GM18870 (cell line): ENCODE measurements around the gene ENOX1.

Experiments
- ATAC-seq: cut with Tn5 transposase; IDR thresholded peaks from one replicate; pipeline ENCODE4 v1.9.1; 2021; ENCODE audit warnings: moderate library complexity; ENCODE audit not compliant: unreplicated experiment

Gene ENOX1

DNA sequence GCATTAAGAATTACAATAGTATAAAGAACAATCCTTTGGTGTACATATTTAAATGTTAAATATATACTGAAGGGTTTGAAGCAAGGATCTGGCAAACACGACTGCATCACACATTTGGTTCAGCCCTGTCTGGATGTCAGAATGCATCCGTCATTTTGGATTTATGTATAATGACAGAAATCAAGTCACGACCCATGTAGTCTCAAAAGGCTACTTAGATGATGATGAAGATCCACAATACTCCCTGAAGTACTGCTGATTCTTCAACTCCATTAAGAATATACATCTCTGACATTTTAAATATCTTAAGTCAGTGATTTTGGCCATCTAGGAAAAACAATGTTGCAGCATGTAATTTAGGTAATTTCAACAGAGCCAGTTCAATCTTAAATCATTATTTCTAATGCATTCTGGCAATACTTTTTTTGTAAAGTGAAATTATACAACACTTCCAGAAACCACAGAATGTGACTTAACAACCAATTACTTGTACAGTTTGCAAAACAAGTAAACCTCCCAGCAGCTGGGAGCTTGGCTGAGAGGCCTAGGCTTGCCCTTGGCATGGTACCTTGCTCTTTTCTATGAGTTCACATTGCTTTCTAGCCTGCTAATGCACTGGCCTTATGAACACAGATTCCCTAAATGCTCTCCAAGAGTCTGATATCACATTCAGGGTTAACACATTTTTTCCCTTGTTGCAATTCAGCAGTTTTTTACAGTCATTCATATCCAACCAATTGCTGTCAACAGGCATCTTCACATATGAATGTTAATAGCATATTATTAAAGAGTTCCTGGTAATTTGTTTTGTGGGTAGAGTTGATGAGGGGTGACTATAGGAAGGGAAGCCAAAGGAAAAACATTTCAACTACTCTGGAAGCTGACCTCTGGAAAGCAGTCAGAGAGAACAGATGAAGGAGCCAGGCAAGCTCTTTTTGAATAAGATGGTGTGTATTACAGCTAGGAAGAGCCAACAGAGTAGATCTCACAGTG lies 175.2 kb downstream of the ENOX1 start:
- no peak for ATAC-seq

DNA sequence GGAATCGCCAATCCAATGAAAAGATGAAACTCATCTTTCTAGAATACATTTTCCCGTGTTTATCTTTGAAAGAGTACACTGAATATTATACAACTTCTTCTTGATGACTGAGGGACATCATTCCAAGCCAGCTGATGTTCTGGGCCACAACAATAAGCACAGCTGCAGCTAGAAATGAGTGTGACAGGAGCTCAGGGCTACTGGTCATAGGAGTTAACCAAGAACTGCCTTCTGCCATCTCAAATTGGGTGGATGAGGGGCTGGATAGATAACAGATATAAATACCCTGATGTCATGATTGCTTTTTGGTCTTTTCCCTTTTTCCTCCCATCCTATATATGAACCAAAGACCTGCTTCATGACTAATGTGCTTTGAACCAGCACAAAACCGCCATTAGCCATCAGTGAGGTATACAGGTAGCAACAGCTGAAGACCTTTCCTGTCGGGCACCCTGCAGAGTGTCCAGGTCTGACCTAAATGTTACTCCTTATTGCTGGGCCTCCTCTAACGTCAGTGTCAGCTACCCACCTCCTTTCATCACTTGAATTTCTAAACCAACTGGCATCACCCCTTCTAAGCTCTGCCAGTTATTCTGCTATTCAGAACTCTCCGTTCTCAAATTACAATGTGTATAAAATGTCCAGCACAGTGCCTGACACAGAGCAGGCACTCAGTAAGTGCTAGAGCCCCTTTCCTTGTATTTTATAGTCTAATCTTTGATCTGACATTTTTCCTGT lies 178.2 kb downstream of the ENOX1 start:
- no peak for ATAC-seq

DNA sequence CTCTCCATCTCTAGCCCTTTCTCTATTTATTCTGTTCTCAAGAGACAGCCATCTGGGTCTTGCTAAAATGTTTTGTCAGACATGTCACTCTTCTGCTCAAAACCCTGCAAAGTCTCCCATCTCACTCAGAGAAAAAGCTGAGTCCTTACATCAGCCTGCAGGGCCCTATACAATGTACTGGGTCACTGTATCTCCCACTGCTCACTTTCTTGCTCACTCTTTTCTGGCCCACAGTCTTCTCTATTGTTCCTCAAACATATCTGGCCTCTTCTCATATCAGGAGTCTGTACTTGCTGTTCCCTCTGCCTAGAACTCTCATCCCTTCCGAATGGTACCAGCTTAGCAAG lies 189.2 kb downstream of the ENOX1 start:
- no peak for ATAC-seq

DNA sequence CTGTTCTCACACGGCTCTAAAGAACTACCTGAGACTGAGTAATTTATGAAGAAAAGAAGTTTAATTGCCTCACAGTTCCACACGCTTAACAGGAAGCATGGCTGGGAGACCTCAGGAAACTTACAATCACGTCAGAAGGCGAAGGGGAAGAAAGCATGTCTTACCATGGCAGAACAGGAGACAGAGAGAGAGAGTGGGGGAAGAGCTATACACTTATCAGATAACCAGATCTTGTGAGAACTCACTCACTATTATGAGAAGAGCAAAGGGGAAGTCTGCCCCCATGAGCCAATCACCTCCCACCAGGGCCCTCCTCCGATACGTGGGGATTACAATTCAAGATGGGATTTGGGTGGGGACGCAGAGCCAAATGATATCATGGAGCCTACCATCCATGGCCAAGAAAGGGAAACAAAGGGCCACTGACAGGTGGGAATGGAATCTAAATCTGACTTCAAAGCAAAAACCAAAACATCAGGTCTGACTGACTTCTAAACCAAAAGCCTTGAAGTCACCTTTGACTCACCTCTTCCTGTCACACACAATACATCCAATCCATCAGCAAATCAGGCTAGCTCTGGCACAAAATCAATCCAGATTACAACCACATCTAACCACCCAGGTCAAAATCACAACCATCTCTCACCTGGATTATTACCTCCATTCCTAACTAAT lies 189.7 kb downstream of the ENOX1 start:
- ATAC-seq, result no peak

DNA sequence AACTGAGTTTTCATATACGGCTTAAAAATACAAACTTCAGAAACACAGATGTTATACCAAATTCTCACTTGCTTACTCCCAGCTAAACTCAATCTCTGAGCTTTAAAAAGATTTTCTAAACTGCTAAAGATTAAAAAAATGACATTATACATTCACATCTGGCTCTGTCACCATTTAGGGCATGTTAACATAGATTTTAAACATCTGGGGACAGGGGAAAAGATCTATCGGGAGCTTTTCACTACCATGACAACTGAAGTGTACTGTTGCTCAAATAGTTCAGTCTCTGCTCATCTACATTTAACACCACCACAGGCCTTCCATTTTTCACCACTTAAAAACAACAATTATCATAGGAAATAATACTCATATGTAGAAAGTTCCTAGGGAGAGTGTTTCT lies 190.8 kb downstream of the ENOX1 start:
- no peak for ATAC-seq

DNA sequence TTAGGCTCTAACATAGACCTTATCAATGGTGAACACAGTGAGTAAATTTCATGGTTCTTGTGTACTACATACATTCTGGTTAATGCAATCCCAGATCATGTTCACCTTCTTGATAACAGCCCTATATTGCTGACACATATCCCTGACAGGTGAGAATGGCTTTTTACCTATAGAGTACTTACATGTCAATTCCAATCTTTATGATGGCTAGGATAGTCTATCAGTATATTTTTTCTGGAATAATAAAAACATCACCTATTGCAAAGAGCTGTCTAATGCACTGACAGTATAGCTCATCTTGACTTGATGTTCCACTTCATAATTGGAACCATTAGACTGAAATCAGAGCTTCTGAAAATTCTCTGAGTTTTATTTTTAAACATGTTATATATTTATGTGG lies 199.4 kb downstream of the ENOX1 start:
- ATAC-seq, result no peak

DNA sequence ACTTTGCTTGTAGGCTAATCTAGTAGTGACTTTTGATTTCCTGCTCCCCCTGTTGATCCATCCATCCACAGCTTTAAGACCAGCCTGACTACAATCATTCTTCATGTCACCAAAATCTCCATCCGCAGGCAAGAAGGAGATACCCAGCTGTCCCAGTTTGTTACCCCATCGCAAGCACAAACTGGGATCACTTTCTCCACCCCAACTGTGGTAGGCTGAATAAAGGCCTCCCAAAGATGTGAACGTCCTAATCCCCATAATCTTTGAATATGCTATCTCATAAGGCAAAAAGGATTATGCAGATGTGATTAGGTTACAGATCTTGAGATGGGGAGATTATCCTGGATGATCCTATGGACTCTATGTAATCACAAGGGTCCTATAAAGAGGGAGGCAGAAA lies 202.0 kb downstream of the ENOX1 start:
- no peak for ATAC-seq

DNA sequence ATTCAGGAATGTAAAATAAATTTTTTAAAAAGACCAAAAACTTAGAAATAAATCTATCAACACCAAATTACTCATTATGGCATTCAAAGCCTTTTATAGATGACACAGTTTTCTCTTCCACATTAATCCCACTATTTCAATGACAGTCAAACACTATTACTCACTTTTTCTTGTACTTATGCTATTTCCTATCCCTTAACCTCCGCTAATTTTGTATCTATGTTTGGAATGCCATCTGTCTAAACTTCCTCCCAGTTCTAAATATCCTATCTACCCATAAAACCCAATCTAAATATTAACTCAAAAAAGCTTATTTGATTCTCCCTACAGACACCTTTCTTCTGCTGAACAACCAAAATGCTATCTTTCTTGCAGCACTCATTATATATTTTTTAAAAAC lies 203.5 kb downstream of the ENOX1 start:
- no peak for ATAC-seq

DNA sequence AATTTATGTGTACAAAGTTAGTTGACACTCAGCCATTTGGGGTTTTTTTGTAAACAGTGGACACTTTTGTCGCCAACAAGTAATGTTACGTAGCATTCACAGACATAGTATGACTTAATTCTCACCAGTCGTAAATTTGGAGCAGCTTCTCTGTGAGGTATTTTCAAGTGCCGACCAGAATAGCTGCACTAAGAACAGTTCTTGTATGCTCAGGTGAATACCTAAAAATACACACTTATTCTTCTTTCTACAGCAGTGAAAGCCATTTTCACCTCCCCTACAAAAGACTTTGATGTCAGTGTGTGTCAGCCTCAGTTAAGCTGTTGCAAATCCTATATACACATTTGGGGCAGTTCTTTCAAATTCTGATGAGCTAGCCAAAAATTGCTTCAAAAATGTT lies 206.5 kb downstream of the ENOX1 start:
- ATAC-seq, result no peak

DNA sequence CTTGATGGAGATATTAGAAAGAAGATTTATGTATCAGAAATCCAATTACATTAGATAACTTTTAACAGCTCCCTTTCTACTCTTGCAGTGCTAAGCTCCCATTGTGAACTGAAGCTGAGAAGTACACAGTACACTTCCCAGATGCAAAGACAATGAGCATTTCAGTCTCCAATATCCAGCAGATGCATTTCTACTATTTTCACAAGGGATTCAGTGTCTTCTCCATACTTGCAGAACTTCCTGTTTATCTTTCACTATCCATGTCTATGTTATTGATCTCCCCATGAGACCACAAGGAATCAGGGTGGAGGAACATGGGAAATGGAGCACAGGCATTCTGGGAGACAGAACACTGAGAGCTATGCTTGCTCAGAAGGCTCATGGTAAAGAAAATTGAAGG lies 207.5 kb downstream of the ENOX1 start:
- ATAC-seq, result no peak

DNA sequence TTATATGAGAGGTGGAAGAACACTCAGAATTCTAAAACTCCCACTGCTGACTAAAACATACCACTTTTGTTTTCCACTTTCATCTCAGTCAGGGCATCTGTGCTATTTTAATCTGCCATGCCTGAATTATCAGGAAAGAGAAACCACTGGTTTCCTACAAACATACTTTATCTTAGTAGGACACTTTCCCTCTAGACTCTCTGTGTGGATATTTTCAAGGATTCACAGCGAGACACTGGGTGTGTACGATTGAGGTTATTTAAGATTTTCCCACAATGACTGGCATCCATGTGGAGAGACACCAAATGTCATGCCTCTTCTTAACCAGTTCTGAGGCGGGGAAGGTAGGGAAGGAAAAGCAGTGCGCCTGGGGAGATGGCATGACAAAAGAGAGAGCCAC lies 212.2 kb downstream of the ENOX1 start:
- ATAC-seq, result no peak

DNA sequence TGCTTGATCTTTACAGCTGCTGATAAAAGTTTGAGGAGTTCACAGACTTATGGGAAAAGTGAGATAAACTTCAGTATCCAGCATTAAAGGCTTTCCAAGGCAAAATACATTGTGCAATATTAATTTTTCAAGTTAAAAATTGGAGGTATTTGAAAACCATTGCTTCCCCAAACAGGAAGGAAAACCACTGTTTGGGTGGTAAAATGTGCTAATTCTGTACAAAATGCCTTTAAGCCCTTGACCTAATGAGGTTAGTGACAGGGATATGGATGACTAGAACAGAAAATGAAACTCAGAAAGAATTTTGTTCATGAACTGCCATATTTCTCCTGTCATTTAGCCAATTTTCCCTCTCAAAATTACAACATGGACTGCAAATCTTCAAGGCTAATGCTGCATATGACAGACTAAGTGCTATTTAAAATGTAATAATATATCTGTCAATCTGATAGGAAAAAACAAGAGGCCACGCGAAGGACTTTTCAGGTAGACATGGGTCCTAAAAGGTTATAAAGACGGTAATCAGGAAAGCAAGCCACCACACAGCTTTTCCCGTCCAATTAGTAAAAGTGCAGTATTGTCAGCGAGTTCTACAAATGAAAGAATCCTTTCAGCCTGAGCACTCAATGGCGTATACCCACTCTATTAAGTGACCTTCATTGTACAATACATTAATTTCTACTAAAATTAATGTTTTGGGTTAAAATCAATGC lies 212.8 kb downstream of the ENOX1 start:
- no peak for ATAC-seq

DNA sequence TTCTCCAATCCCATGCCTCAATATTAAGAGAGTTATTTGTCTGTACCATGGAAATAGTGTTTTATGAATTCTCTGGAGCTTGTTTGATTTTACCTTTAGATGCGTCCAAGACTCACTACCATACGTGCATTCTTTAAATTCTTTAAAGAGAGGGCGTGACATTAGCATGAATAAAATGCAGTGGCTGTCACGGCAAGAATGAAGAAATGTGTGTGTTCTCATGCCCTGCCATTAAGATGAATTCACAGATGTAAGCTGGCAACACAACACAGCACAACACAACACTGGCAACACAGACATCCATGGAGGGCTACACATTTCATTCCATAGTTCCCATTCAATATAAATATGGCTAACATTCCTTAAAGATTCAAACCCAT lies 213.4 kb downstream of the ENOX1 start:
- no peak for ATAC-seq

DNA sequence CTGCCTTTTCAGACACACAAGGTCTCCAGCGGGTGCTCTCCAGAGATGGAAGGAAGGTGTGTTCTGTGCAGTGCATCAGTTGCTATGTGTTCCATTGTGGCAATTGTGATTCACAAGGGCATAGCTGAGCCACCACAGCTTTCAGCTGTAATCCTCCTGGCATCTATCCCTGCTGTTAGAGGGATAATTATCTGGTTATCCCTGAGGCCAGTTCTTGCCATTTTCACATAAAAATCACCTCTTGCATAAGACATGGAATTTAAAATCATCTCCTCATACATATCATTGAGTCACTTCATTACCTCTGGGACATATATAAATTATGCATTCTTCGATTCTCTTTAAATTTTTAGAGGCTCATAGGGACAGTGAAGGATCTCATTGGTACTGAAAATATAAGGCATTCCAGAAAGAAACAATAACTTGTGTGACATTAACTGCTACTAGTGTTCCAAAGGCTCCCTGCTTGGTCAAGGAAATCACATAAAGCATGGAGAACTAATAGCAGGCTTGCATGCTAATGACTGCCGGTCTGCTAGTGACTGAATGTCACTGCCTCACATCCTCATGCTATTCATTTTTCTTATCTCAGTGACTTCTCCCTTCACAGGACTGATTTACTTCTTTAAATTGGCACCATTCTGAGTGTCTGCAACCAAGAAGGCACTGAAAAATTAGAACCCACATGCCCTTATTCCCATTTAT lies 214.0 kb downstream of the ENOX1 start:
- ATAC-seq, result no peak

DNA sequence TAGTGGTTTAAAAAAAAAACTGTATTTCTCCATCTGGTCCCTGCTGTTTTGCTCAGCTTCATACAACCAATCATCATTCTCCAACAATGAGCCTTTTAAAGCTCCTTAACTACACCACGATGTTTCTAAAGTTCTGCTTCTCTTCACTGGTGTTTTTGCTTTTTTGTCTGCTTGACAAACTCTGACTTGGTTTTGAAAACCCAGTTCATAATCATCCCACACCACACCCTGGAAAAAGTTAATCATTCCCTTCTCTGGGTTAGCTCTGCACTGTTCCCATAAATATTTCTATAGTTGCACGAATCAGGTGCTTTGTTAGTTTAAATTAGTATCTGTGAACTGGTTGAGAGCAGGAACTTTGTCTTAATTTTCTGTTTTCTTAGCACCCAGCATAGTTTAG lies 217.1 kb downstream of the ENOX1 start:
- ATAC-seq, result no peak

DNA sequence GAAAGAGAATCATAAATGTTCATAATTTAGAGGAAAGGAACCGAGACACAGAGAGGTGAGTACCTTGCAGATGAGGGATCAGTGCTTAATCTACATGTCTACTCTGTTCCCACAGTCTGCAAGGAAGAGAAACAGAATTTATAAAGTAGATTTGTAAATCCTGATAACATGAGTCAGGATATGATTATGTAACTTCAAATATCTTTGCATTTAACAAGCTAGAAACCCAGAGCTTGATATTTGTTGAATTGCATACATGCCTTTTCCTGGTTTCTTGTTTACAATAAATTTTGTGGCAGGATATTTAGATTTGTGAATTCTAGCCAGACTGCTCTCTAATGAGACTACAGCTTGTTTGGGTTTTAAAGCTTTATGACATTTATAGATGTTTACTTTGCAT lies 219.2 kb downstream of the ENOX1 start:
- ATAC-seq, result no peak

DNA sequence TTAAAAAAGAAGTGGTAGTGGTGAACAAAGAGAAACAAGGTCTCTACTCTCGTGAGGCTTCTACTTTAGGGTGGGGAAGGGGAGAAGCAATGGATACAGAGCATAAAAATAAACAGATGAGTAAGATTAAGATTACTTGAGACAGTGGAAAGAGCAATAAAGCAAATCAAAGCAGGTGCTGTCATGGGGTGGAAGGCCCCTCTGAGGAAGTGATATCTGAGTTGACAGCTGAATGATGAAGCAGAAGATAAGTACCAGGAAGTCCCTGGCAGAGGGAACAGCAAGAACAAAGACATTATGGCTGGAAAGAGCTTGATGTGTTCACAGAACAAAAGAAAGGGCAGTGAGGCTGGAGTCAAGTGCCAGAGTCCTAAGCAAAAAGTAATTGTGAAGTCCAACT lies 221.8 kb downstream of the ENOX1 start:
- ATAC-seq, result no peak

DNA sequence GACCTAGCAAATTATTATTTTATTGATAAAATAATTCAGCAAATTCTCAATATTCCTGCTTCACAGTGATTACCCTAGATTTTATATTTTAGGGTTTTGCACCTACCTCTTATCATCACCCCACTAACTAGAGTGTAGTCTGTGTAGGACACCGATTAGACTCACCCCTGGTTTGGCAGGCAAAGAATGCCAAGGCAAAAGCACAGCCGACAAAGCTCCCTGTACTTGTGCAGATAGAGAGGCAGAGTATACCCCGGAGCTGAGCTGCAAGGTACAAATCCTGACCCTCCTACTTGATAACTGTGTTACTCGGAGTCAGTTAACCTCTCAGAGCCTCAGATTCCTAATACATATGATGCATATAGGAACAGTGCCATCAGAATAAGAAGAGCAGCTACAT lies 225.7 kb downstream of the ENOX1 start:
- ATAC-seq, result no peak

DNA sequence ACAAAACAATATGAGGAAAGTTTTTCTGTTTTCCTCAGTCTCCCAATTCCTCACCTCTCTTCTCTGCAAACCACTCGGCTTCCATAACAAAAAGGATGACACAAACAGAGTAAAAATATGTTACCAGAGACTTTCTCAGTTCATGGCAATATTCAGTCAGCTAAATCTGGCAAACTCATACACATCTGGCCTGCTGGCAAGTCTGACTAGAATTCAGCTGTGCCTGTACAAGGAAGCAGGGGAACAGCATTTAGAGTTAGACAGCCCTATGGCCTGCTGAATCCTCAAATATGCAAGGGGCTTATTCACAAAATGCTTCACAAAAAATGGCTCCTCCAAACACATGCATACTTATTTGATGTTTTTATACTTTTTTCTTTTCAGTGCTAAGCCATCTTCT lies 227.8 kb downstream of the ENOX1 start:
- no peak for ATAC-seq

DNA sequence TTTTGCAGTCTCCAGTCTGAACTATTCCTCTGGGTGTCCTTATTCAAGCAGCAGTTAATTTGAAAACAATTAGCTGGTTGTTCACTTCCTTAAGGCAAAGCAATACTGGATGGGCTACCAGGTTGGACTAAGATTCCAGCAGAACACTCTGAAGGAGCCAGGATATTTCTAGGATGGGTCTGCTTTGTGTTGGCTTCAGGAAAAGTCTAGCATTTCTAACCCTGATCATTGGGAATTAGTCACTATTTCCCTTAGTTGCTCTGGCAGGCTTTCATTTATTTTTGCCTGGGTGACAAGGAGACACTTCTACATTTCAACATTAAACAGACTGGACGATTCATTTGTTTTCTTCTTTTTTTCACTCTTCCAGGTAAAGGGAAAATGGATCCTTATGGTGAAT lies 228.4 kb downstream of the ENOX1 start:
- no peak for ATAC-seq

DNA sequence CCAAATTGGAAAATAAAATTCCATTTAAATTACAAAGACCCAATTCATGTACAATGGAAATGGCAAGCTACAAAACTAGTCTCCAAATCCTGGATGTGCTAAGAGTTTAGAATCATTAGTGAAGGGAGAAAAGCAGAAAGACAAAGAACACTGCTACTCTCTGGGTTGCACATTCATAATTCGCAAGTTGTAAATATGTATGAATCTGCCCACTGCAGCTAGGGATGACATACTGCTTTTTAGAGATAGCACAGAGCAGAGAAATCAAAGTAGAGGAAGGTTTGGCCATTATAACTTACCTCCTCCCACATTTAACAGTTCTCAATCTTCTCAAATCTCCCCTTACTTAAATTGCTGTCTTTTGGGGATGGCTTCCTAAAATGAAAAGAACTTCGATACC lies 231.1 kb downstream of the ENOX1 start:
- ATAC-seq, result no peak
